ENCODE results near the gene RAB34.
"Not testable (repeated sequence)": the region's sequence is repeated elsewhere in the genome, so short reads cannot be mapped to it uniquely, and the experiment has no call there.

The RAB34 gene

DNA sequence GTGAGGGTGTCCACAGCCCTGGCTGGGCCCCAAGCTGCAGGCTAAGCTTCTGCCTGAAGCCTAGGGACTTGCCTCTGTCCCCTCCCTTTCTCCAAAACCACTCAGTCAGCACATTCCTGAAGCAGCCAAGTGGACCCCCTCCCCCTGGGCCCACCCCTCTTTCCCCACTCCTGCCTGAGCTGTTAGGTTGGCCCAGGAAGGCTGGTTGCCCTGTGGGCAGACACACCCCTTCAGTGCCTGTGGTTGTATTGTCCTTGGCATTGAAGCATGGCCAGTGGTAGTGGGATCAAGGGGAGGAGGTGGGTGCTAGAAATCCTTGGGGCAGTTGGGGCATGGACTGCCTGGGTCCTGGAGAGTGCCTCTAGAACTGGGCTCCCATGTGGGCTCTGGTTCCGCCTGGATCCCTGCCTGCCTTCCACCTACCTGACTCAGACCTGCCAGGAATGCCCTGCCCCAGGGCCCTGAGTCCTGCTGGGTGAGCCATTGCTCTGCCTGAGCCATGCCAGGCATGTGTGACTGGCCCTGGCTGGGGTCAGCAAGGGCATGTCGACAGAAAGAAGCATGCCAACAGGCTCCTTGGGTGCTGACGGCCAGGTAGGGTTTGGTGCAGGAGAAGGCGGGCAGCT is 28.2 kb upstream of the RAB34 start:
- no peak for FAIRE-seq

DNA sequence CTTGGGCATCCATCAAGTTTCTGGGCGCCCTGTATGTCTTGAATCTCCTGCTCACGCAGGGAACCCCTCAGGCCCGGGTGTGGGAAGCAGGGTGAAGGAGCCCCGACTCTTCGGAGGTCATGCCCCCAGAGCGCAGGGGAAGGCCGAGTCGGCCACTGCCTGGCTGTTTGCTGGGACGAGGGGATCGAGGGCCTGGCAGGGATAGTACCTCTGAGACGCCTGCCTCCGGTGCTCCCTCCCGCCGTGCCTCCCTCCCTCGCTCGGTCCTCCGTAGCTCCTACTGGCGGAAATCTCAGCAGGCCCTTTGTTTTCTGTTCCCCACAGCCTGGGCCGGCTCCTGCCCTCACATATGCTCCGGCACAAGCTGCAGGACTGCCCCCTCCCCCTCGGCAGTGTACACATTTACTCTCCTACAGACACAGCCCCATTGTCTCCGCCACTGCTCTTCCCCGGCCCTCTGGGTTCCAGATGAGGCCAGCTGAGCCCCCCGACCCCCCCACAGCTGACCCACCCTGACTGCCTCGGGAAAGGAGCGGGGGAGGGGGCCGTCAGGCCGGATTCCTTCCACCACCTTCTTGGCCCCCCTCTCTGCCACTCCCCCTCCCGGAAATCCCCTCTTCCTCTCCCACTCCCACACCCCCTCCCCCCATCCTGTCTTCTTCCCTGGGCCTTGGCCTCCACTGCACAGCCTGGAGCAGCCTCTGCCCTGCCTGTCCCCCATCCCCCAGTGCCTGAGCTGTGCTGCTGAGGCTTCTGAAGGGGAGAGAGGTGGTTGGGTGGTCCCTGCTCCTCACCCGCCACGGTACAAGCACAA is 27.5 kb upstream of the RAB34 start:
- no peak for FAIRE-seq

DNA sequence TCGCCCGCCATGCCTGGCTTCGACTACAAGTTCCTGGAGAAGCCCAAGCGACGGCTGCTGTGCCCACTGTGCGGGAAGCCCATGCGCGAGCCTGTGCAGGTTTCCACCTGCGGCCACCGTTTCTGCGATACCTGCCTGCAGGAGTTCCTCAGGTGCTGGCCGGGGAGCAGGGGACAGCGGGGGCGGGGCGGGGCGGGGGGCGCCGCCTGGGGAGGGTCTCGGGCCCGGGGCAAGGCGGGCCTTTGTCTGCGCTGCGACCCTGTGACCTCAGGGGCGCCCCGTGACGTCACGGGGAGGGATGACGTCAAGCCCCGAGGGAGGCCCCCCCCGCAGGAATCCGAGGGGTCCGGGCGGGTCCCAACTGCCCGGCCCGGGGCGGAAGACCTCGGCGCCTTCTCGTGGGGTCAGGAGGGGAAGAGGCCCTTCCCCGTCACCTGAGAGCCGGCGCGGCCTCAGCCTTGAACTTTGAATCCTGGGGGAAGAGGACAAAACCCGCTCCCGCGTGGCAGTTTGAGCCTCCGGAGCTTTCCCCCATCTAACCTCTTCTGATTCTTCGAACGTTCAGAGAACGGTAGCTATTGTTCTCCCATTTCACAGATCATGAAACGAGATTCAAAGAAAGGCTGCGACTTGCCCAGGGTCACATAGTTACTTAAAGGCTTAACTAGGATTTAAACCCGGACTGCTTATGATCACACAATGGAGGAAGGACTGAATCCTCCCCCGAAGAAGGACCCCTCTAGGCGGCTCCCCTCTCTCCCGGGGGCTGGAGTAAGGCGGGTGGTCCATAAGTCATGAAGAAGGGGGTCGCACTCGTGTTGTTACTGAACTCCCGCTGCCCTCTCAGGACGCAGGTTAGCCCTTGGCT is 26.7 kb upstream of the RAB34 start:
- no peak for FAIRE-seq

DNA sequence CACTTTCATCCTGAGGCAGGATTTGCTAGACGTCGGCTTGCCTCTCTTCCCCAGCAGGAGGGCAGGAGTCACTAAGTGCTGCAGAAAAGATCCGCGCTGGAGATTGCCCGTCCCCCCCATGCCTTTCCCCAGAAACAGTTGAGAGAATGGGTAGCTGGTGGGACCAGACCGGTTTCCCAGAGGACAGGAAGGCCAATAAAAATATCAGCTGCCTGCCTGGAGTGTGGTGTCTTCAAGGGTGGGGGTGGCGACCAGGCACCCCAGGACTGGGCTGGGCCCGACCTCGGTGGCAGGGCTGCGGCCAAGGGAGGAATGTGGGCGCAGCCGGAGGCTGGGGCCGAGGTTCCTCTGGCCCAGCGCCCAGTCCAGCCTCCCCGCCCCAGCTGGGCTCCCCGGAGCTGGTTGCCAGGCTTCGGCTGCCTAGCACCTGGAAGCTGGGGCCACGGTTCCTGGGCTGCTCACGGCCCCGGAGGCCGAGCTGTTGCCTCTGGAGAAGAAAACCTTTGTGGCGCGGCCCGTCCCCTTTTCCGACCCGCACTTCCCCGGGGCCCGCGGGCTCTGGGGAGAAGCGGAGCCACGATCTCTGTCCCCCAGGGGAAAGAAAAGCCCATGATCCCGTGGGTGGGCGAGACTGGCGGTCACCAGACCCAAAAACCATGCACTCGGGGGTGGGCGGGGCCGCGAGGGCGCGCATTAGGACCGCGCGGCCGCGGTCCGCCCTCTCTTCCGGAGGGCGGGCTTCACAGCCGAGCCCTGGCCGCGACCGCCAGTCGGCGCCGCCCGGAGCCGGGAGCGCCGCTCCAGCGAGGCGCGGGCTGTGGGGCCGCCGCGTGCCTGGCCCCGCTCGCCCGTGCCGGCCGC is 25.8 kb upstream of the RAB34 start, which contains the start of gene TRAF4:
TRAF4 (plus strand) TSS at position 769 of the 861 bp plus-strand sequence. CDS start 102 bp downstream, outside the sequence.
- FAIRE-seq: no peak

DNA sequence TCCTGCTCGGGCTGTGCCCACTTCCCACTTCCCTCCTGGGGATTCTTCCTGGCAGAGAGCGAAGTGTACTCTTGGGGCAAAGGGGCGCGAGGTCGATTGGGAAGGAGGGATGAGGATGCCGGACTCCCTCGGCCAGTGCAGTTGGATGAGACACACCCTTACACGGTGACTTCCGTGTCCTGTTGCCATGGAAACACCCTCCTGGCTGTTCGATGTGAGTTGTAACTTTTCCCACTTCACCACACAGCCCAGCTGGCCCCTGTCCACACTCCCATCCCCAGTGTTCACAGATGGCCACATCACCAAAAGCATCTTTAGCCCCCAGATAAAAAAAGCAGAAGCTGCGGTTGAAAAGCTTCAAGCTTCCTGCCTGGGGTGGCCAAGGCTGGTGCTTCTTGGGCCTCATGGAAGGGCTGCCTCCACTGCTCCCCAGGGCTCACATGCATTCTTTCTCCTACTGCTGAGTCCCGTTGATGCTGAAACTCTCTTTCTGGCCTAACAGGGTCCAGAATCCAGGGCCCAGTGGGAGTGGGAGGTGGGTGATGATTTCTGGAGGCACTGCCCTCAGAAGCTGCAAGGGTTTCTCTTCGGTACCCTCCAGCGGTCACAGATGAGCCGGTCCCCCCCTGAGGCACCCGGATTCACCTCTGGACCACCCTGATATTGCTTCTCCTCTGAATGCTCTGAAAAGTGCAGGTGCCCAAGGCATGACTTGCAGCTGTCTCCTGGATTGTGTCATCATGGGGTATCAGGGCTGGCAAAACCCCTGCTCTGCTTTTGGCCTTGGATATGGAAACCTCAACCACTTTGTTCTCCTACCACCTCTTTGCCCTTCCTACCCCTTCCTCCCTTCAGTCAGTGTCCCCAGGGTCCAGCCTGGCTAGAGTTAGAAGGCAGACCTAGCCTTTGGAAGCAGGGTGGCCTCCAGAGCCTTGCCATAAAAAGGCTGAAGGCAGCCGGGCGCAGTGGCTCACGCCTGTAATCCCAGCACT is 24.0 kb upstream of the RAB34 start:
- no peak for FAIRE-seq

DNA sequence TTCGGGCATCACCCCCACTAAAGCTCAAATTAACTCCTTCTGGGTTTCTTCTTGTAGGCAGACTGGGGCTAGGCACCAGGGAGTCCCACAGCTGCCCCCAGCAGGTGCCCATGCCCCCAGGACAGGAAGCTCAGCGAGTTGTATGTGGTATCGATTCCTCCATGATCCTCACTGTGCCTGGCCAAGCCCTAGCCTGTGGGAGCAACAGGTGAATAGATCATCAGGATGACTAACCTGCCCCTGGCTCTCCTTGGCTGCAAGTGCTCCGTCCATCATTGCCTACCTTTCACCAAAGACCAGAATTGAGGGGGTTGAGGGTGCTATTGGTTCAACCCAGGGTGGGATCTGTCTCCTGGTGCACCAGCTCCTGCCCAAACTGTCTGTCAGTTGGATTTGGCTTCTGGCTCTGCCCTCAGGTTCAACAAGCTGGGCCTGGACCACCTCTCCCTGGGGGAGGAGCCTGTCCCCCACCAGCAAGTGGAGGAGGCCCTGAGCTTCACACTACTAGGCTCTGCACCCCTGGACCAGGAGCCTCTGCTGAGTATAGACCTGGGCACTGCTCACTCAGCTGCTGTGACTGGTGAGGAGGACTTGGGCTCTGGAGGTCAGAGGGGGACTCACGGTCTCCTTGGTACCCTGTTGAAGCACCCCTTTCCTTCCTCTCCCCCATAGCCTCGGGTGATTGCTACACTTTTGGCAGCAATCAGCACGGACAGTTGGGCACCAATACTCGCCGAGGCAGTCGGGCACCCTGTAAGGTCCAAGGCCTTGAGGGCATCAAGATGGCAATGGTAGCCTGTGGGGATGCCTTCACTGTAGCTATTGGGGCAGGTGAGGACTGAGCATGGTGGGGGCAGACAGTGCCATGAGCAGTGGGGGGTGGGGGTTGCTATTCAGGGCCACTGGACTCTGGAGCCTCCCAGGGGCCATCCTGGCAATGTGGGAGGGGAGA is 23.0 kb upstream of the RAB34 start:
- FAIRE-seq: no peak

DNA sequence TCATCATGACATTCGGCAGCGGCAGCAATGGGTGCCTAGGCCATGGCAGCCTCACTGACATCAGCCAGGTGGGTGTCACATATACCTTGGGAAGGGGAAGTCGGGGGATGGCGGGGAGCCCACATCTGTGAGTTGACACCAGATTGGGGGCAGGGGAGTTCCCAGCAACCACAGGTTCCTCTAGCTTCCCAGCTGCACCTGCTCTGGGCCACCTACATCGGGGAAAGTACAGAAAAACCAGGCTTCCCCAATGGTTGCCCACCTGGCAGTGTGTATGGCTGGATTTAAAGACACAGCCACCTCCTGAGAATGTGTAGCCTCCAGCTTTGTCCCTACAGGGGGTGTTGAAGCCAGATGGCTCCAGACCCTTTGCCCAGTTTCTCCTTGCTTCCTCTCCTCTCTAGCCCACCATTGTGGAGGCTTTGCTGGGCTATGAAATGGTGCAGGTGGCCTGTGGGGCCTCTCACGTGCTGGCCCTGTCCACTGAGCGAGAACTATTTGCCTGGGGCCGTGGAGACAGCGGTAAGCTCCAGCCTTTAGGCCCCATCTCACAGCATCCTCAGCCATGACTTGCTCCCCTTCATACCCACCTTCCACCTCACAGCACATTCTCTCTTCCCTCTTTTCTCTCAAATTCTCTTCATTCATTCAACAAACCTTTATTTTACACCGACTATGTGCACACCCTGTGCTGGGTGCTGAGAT is 21.2 kb upstream of the RAB34 start:
- no peak for FAIRE-seq

DNA sequence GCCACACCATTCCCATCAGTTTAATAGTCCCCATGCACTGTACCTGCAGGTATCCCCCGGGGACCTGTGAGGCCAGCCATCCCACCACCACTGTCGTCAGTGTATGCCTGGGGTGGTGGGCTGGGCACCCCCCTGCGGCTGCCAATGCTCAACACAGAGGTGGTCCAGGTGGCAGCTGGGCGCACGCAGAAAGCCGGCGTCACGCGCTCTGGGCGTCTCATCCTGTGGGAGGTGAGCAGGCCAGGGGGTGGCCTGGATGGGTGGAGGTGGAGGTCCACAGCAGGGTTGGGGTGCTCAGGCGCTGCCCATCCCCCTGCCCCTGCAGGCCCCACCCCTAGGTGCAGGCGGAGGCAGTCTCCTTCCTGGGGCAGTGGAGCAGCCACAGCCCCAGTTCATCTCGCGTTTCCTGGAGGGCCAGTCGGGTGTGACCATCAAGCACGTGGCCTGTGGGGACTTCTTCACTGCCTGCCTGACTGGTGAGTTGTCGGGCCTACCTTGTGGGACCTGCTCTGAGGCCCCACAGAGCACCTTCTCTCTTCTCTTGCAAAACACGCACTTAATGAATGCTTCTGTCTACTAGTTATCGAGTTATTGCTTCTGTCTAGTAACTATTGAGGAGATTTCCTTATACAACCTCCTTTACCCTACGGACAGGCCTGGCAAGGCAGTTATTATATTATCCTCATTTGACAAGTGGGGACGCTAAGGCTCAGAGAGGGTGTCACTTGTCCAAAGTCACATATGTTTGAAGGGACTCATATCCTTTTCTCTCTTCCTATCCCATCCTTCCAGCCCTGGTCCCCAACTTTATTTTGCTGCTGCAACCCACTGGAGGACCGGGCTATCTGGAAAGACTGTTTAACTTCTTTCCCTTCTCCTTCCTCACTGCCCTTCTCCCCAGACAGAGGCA is 20.4 kb upstream of the RAB34 start:
- no peak for FAIRE-seq

DNA sequence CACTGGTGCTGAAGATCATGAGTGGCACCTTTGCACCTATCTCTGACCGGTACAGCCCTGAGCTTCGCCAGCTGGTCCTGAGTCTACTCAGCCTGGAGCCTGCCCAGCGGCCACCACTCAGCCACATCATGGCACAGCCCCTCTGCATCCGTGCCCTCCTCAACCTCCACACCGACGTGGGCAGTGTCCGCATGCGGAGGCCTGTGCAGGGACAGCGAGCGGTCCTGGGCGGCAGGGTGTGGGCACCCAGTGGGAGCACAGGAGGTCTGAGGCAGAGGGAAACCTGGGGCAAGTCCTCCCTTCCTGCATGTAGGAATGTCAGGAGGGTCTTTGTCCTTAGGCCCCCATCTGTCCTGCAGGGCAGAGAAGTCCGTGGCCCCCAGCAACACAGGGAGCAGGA is 19.6 kb upstream of the RAB34 start:
- FAIRE-seq: no peak

DNA sequence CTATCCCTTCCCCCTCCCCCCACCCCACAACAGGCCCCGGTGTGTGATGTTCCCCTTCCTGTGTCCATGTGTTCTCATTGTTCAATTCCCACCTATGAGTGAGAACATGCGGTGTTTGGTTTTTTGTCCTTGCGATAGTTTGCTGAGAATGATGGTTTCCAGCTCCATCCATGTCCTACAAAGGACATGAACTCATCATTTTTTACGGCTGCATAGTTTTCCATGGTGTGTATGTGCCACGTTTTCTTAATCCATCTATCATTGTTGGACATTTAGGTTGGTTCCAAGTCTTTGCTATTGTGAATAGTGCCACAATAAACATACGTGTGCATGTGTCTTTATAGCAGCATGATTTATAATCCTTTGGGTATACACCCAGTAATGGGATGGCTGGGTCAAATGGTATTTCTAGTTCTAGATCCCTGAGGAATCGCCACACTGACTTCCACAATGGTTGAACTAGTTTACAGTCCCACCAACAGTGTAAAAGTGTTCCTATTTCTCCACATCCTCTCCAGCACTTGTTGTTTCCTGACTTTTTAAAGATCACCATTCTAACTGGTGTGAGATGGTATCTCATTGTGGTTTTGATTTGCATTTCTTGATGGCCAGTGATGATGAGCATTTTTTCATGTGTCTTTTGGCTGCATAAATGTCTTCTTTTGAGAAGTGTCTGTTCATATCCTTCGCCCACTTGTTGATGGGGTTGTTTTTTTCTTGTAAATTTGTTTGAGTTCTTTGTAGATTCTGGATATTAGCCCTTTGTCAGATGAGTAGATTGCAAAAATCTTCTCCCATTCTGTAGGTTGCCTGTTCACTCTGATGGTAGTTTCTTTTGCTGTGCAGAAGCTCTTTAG is 18.5 kb upstream of the RAB34 start:
- not testable (repeated sequence) for FAIRE-seq

DNA sequence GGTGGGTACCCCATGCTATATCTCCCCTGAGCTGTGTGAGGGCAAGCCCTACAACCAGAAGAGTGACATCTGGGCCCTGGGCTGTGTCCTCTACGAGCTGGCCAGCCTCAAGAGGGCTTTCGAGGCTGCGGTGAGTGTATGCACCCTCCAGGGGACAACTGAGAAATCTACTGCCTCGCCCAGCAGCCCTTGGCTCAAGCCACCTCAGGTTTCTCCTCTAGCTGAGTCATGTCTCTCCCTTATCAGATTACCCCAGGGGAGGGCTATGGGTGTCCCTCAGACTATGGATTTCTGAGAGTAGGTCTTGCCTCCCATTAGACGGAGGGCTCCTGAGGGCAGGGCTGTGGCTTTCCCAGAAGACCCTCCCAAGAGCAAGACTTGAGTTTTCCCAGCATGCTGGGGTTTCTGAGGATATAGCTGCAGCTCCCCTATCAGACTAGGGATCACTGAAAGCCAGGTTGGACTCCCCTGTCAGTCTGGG is 17.6 kb upstream of the RAB34 start:
- no peak for FAIRE-seq

DNA sequence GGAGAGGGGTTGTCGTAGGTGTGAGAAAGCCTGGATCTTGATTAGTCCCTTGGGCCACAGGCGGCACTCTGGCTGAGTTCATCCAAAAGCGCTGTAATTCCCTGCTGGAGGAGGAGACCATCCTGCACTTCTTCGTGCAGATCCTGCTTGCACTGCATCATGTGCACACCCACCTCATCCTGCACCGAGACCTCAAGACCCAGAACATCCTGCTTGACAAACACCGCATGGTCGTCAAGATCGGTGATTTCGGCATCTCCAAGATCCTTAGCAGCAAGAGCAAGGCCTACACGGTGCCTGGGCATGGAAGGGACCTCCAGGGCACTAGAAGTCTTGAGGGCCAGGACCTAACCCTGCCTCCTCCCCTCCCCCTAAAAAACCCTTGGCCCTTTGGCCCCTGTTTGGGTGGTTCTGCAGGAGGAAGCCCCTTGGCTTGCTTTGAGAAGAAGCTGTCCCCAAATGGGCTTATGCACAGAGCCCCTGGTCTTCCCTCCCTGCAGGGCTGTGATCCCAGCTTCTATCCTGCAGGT is 17.1 kb upstream of the RAB34 start:
- no peak for FAIRE-seq

DNA sequence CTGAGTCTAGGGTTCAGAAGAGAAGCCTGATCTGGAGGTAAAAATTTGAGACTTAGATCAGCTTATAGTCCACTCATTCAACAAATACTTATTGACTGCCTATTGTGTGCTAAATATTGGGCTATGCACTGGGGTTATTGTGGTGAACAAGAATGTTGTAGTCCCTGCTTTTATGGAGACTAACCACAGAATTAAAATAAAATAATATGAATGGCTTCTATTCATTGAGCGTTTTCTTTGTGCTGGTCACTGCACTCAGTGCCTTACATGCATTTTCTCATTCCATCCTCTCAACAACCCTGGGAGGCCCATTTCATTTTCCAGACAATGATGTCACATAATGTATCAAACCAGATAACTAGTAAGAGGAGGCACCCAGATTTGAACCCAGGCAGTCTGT is 15.7 kb upstream of the RAB34 start:
- no peak for FAIRE-seq

DNA sequence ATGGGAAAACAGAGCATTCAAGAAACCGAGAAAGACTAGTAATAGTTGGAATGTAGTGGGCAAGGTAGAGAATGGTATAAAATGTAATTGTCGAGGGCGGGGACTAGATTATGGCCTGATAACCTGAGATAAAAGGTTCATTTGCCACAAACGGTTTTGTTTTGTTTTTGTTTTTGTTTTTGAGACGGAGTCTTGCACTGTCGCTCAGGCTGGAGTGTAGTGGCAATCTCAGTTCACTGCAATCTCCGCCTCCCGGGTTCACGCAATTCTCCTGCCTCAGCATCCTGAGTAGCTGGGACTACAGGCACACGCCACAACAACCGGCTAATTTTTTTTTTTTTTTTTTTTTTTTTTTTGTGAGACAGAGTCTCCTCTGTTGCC is 12.3 kb upstream of the RAB34 start:
- no peak for FAIRE-seq

DNA sequence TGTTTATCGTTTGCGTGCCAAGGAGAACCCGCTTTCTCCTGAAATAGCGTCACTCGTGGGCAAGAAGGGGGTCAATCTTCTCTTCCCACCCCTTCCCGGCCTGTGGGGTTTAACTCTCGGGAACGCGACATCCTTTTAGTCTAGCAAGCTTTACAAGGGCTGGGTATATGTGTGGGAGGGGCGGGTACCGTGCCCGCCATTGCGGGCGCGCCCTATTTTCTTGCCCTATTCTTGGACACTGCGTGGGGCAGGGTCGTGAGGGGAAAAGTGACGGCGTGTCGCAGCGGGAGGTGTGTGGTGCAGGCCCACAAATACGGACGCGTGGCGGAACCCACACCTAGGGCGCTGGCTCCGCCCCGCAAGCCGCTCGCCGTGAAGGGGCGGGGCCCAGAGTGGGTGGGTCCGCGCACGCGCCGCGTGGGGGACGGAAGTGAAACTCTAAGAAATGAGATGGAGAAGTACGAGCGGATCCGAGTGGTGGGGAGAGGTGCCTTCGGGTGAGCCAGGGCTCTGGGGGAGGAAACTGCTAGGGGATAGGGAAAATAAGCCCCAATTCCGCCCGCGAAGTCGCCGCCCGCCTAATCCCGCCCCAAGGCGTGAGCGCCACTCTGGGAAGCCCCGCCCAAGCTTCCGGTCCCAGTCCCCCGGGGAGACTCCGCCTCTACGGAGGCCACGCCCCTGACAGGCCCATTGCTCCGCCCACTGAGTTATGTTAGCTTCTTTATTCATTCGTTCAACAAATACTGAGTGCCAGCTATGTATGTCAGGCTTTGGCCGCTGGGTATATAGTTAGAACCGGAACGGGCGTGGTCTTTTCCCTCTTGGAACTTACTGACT is 10.9 kb upstream of the RAB34 start, which contains the start of gene NEK8:
NEK8 (plus strand) TSS at position 425 of the 837 bp plus-strand sequence; CDS start at position 451, 26 bp downstream.
- FAIRE-seq: peak; percentile 60

Data from endometrium (tissue), 2 donors.